Neural progenitor cell (in vitro differentiated cells): ENCODE data around the gene MGAT4A. TPM values are rescaled to one million over a fixed set of nuclear protein-coding genes. Genes with fewer than 3 reads are reported as not detected.

Experiments
- DNase-seq: peaks from one replicate; pipeline ENCODE4 v3.0.0-alpha.2; 2016; ENCODE audit warnings: low spot score
- H2AFZ ChIP-seq: fragments of 200-600 bp; sonication (generic); replicated peaks from 2 replicates; pipeline ENCODE4 v1.6.1; 2016; ENCODE audit warnings: antibody characterized with exemption
- H3F3A ChIP-seq: fragments of 200-600 bp; sonication (generic); 2 replicates; pipeline ENCODE4 v1.6.1; 2016; ENCODE audit warnings: antibody characterized with exemption, low read depth
- H3K27ac ChIP-seq: fragments of 200-600 bp; sonication (generic); 2 replicates; pipeline ENCODE4 v1.5.1; 2016; ENCODE audit warnings: mild to moderate bottlenecking
- H3K27me3 ChIP-seq: fragments of 200-600 bp; sonication (generic); 2 replicates; pipeline ENCODE4 v1.6.1; 2016; ENCODE audit warnings: mild to moderate bottlenecking, moderate library complexity
- H3K36me3 ChIP-seq: fragments of 200-600 bp; sonication (generic); 2 replicates; pipeline ENCODE4 v1.5.1; 2016
- H3K4me1 ChIP-seq: fragments of 200-600 bp; sonication (generic); 2 replicates; pipeline ENCODE4 v1.6.1; 2016; ENCODE audit warnings: mixed run types
- H3K4me2 ChIP-seq: fragments of 200-600 bp; sonication (generic); 2 replicates; pipeline ENCODE4 v1.6.1; 2016
- H3K4me3 ChIP-seq: fragments of 200-600 bp; sonication (generic); 2 replicates; pipeline ENCODE4 v1.5.1; 2016
- H3K79me2 ChIP-seq: fragments of 200-600 bp; sonication (generic); 2 replicates; pipeline ENCODE4 v1.6.1; 2016; ENCODE audit warnings: low read depth
- H3K9ac ChIP-seq: fragments of 200-600 bp; sonication (generic); 2 replicates; pipeline ENCODE4 v1.6.1; 2016
- H3K9me3 ChIP-seq: fragments of 200-600 bp; sonication (generic); 2 replicates; pipeline ENCODE4 v1.5.1; 2016; ENCODE audit warnings: low read depth
- H4K20me1 ChIP-seq: fragments of 200-600 bp; sonication (generic); 2 replicates; pipeline ENCODE4 v1.6.1; 2016; ENCODE audit warnings: low read depth
- H3K27ac Mint-ChIP-seq: 3 replicates; pipeline ENCODE4 v1.8.0; 2021; ENCODE audit warnings: mixed read lengths
- H3K27me3 Mint-ChIP-seq: 2 replicates; pipeline ENCODE4 v1.8.0; 2022; ENCODE audit warnings: low read depth, mild to moderate bottlenecking, inconsistent platforms, moderate library complexity, mixed read lengths; ENCODE audit not compliant: insufficient read depth
- H3K36me3 Mint-ChIP-seq: 3 replicates; pipeline ENCODE4 v1.8.0; 2021; ENCODE audit warnings: mixed read lengths
- H3K4me1 Mint-ChIP-seq: 3 replicates; pipeline ENCODE4 v1.8.0; 2021; ENCODE audit warnings: mixed read lengths
- H3K4me3 Mint-ChIP-seq: 3 replicates; pipeline ENCODE4 v1.8.0; 2021; ENCODE audit warnings: mild to moderate bottlenecking, moderate library complexity, mixed read lengths
- H3K9me3 Mint-ChIP-seq: 3 replicates; pipeline ENCODE4 v1.8.0; 2020; ENCODE audit warnings: mixed read lengths
- CTCF ChIP-seq: fragments of 200-600 bp; sonication (generic); IDR thresholded peaks from 2 replicates; pipeline ENCODE4 v1.5.1; 2017; ENCODE audit warnings: antibody characterized with exemption, mild to moderate bottlenecking
- EZH2 ChIP-seq: fragments of 200-600 bp; sonication (generic); IDR thresholded peaks from 2 replicates; pipeline ENCODE4 v1.6.1; 2017; ENCODE audit warnings: antibody characterized with exemption, mild to moderate bottlenecking, moderate library complexity
- EZH2phosphoT487 ChIP-seq: fragments of 200-600 bp; sonication (generic); IDR thresholded peaks from 2 replicates; pipeline ENCODE4 v1.6.1; 2017; ENCODE audit warnings: antibody characterized with exemption
- total RNA-seq: library from RNA; depleted of rRNA; stranded (reverse); fragments of >200 nt; gene quantifications from 2 replicates; pipeline ENCODE4 v1.2.3, GENCODE V29; 2015; ENCODE audit warnings: low replicate concordance

The MGAT4A gene
- 6.1 and 8.0 TPM in 2 replicates for total RNA-seq

GRCh38 chr2:98731041-98731893 is at the start of gene MGAT4A:
Gene MGAT4A, minus strand, starts transcription at chr2:98731132. Its CDS starts 4,800 bp downstream, at chr2:98726332.
- DNase-seq, result peak; percentile 88
- no peaks in the 10 kb centered on the region for H3K36me3 ChIP-seq
- H4K20me1 ChIP-seq, result peaks cover 17% of the 10 kb centered on the region
- peak within 1 kb of the TSS; percentile 95 for H3K4me2 ChIP-seq
- no peak within 1 kb of the TSS for H3K9ac ChIP-seq
- Mint-ChIP-seq H3K4me1 (peaks cover 8% of the 10 kb centered on the region), H3K27ac (peak within 1 kb of the TSS; percentile 65), H3K27me3 (peaks cover 25% of the 10 kb centered on the region), H3K4me3 (peak within 1 kb of the TSS; percentile 88), H3K36me3 (no peaks in the 10 kb centered on the region), H3K9me3 (peaks cover 4% of the 10 kb centered on the region)
- peaks cover 12% of the 10 kb centered on the region for H3F3A ChIP-seq
- no peaks in the 10 kb centered on the region for H3K79me2 ChIP-seq
- peak within 1 kb of the TSS; percentile 76 for H3K4me3 ChIP-seq
- TF ChIP-seq CTCF (no peak), EZH2phosphoT487 (no peak), EZH2 (no peak)
- H3K27ac ChIP-seq, result no peak within 1 kb of the TSS
- H3K9me3 ChIP-seq, result no peaks in the 10 kb centered on the region
- H3K4me1 ChIP-seq, result peaks cover 4% of the 10 kb centered on the region
- peaks cover 76% of the 10 kb centered on the region for H3K27me3 ChIP-seq
- H2AFZ ChIP-seq, result peak within 1 kb of the TSS; percentile 99

- Histone ChIP-seq H3K4me3 (no peak overlapping the region), H2AFZ (no peak overlapping the region), H3K4me1 (no peaks in the 10 kb centered on the region), H3K9ac (no peak overlapping the region), H3K79me2 (no peaks in the 10 kb centered on the region), H3F3A (no peaks in the 10 kb centered on the region), H3K9me3 (peaks cover 11% of the 10 kb centered on the region), H3K27ac (no peak overlapping the region), H3K36me3 (no peaks in the 10 kb centered on the region), H3K4me2 (no peak overlapping the region), H4K20me1 (no peaks in the 10 kb centered on the region), H3K27me3 (no peaks in the 10 kb centered on the region)
- Mint-ChIP-seq H3K36me3 (no peaks in the 10 kb centered on the region), H3K27me3 (peaks cover 4% of the 10 kb centered on the region), H3K4me1 (no peaks in the 10 kb centered on the region), H3K4me3 (no peak overlapping the region), H3K27ac (no peak overlapping the region), H3K9me3 (peaks cover 20% of the 10 kb centered on the region)
- TF ChIP-seq EZH2 (no peak), EZH2phosphoT487 (no peak), CTCF (no peak)
- DNase-seq, result no peak
Measured at GRCh38 chr2:98778741-98779483, 48.0 kb upstream of the MGAT4A start.

- H3K4me1 ChIP-seq, result no peaks in the 10 kb centered on the region
- Mint-ChIP-seq H3K4me3 (no peak overlapping the region), H3K27me3 (peaks cover 4% of the 10 kb centered on the region)
Measured at GRCh38 chr2:98778151-98778550, 47.2 kb upstream of the MGAT4A start.

More at GRCh38 chr2:98778151-98778550, 47.2 kb upstream of the MGAT4A start:
- no peaks in the 10 kb centered on the region for H3K27me3 ChIP-seq
- H3K4me3 ChIP-seq, result no peak overlapping the region
- no peak overlapping the region for H3K27ac Mint-ChIP-seq
- no peaks in the 10 kb centered on the region for H3K79me2 ChIP-seq
- no peaks in the 10 kb centered on the region for H3K4me1 Mint-ChIP-seq
- H3K36me3 ChIP-seq, result no peaks in the 10 kb centered on the region
- H3F3A ChIP-seq, result no peaks in the 10 kb centered on the region
- no peak overlapping the region for H3K27ac ChIP-seq
- H2AFZ ChIP-seq, result no peak overlapping the region
- H3K9me3 ChIP-seq, result peaks cover 11% of the 10 kb centered on the region
- no peaks in the 10 kb centered on the region for H3K36me3 Mint-ChIP-seq
- H3K9ac ChIP-seq, result no peak overlapping the region
- peaks cover 18% of the 10 kb centered on the region for H3K9me3 Mint-ChIP-seq
- TF ChIP-seq CTCF (no peak), EZH2 (no peak), EZH2phosphoT487 (no peak)
- no peak for DNase-seq
- H4K20me1 ChIP-seq, result no peaks in the 10 kb centered on the region
- no peak overlapping the region for H3K4me2 ChIP-seq
